ENCODE data around the gene CDK14. TPM values are rescaled to one million over a fixed set of nuclear protein-coding genes. Genes with fewer than 3 reads are reported as not detected.

The CDK14 gene
- total RNA-seq, 1 donor from 2014 or later = 6.4 TPM

GRCh38 chr7:90674625-90675024 lies 78.5 kb downstream of the CDK14 start:
- no peak for DNase-seq (ENCODE audit: low read depth)
- no peak for TF ChIP-seq CTCF (conservative IDR thresholded peaks at IDR 0.05; ENCODE audit: low read depth, low read length)
- H3K4me3 ChIP-seq (ENCODE audit: low read depth, low read length) = no peak overlapping the region

- no peak for TF ChIP-seq CTCF (conservative IDR thresholded peaks at IDR 0.05; ENCODE audit: low read depth, low read length)
- DNase-seq (ENCODE audit: low read depth) = no peak
- H3K4me3 ChIP-seq (ENCODE audit: low read depth, low read length) = no peak overlapping the region
Observed at GRCh38 chr7:90675982-90676381, 79.9 kb downstream of the CDK14 start.

GRCh38 chr7:90677486-90678404 lies 81.6 kb downstream of the CDK14 start:
- no peak overlapping the region for H3K4me3 ChIP-seq (ENCODE audit: low read depth, low read length)
- DNase-seq (ENCODE audit: low read depth) = no peak
- TF ChIP-seq CTCF (conservative IDR thresholded peaks at IDR 0.05; ENCODE audit: low read depth, low read length) = no peak

- TF ChIP-seq CTCF (conservative IDR thresholded peaks at IDR 0.05; ENCODE audit: low read depth, low read length) = no peak
- no peak for DNase-seq (ENCODE audit: low read depth)
- no peak overlapping the region for H3K4me3 ChIP-seq (ENCODE audit: low read depth, low read length)
Observed at GRCh38 chr7:90678986-90679385, 82.9 kb downstream of the CDK14 start.

- no peak for TF ChIP-seq CTCF (conservative IDR thresholded peaks at IDR 0.05; ENCODE audit: low read depth, low read length)
- no peak for DNase-seq (ENCODE audit: low read depth)
Observed at GRCh38 chr7:90680484-90680883, 84.4 kb downstream of the CDK14 start.

GRCh38 chr7:90681336-90682022 lies 85.4 kb downstream of the CDK14 start:
- no peak for TF ChIP-seq CTCF (conservative IDR thresholded peaks at IDR 0.05; ENCODE audit: low read depth, low read length)
- DNase-seq (ENCODE audit: low read depth) = no peak
- H3K4me3 ChIP-seq (ENCODE audit: low read depth, low read length) = no peak overlapping the region

More at GRCh38 chr7:90680484-90680883, 84.4 kb downstream of the CDK14 start:
- no peak overlapping the region for H3K4me3 ChIP-seq (ENCODE audit: low read depth, low read length)
